H9 (cell line): Measurements from ENCODE around the gene MAD1L1. TPM values are rescaled to one million over a fixed set of nuclear protein-coding genes. Genes with fewer than 3 reads are reported as not detected.

Experiments used
- DNase-seq: peaks from one replicate; pipeline ENCODE4 v3.0.0-alpha.2; 2017
- H2AFZ ChIP-seq: one replicate; pipeline ENCODE4 v1.6.1; 2013; ENCODE audit warnings: mild to moderate bottlenecking, low read length, control low read depth, moderate library complexity
- H2AK5ac ChIP-seq: 2 replicates; pipeline ENCODE4 v1.6.1; 2013; ENCODE audit warnings: low read length, control low read depth, mixed read lengths; ENCODE audit not compliant: insufficient read length
- H2BK120ac ChIP-seq: one replicate; pipeline ENCODE4 v1.6.1; 2013; ENCODE audit warnings: low read depth, mild to moderate bottlenecking, low read length, control low read depth, inconsistent platforms; ENCODE audit not compliant: poor library complexity, severe bottlenecking
- H2BK12ac ChIP-seq: 2 replicates; pipeline ENCODE4 v1.6.1; 2013; ENCODE audit warnings: low read length, control low read depth, mixed read lengths, low read depth; ENCODE audit not compliant: insufficient read length
- H2BK15ac ChIP-seq: 2 replicates; pipeline ENCODE4 v1.6.1; 2013; ENCODE audit warnings: low read depth, low read length, control low read depth
- H2BK20ac ChIP-seq: one replicate; pipeline ENCODE4 v1.6.1; 2013; ENCODE audit warnings: low read depth, mild to moderate bottlenecking, low read length, control low read depth, inconsistent platforms; ENCODE audit not compliant: poor library complexity, severe bottlenecking
- H2BK5ac ChIP-seq: 2 replicates; pipeline ENCODE4 v1.6.1; 2013; ENCODE audit warnings: low read length, control low read depth, mixed read lengths; ENCODE audit not compliant: insufficient read length
- H3K14ac ChIP-seq: 2 replicates; pipeline ENCODE4 v1.6.1; 2013; ENCODE audit warnings: low read length, control low read depth; ENCODE audit not compliant: insufficient read depth
- H3K18ac ChIP-seq: 2 replicates; pipeline ENCODE4 v1.6.1; 2013; ENCODE audit warnings: low read depth, mild to moderate bottlenecking, mixed read lengths, low read length, control low read depth; ENCODE audit not compliant: insufficient read length
- H3K23ac ChIP-seq: 2 replicates; pipeline ENCODE4 v1.6.1; 2013; ENCODE audit warnings: low read length, control low read depth, mixed read lengths, low read depth; ENCODE audit not compliant: insufficient read length
- H3K23me2 ChIP-seq: 2 replicates; pipeline ENCODE4 v1.6.1; 2013; ENCODE audit warnings: low read depth, mild to moderate bottlenecking, mixed read lengths, low read length, control low read depth; ENCODE audit not compliant: insufficient read length, poor library complexity, severe bottlenecking
- H3K27ac ChIP-seq: 2 replicates; pipeline ENCODE4 v1.5.1; 2013; ENCODE audit warnings: low read length, control low read depth, mixed read lengths, low read depth; ENCODE audit not compliant: insufficient read length
- H3K27me3 ChIP-seq: 2 replicates; pipeline ENCODE4 v1.6.1; 2013; ENCODE audit warnings: low read length, control low read depth, inconsistent platforms; ENCODE audit not compliant: insufficient read depth
- H3K4ac ChIP-seq: 2 replicates; pipeline ENCODE4 v1.6.1; 2013; ENCODE audit warnings: low read depth, mild to moderate bottlenecking, control low read depth, inconsistent platforms, low read length, moderate library complexity
- H3K4me1 ChIP-seq: 2 replicates; pipeline ENCODE4 v1.6.1; 2013; ENCODE audit warnings: low read length, control low read depth, inconsistent platforms; ENCODE audit not compliant: insufficient read depth
- H3K4me2 ChIP-seq: 2 replicates; pipeline ENCODE4 v1.6.1; 2013; ENCODE audit warnings: low read length, control low read depth, mixed read lengths; ENCODE audit not compliant: insufficient read length, insufficient read depth
- H3K56ac ChIP-seq: 2 replicates; pipeline ENCODE4 v1.6.1; 2013; ENCODE audit warnings: low read depth, mild to moderate bottlenecking, mixed read lengths, low read length, control low read depth; ENCODE audit not compliant: insufficient read length
- H3K79me1 ChIP-seq: 2 replicates; pipeline ENCODE4 v1.6.1; 2013; ENCODE audit warnings: low read depth, mild to moderate bottlenecking, moderate library complexity, low read length, control low read depth, inconsistent platforms; ENCODE audit not compliant: insufficient read depth, poor library complexity, severe bottlenecking
- H3K79me2 ChIP-seq: 2 replicates; pipeline ENCODE4 v1.6.1; 2013; ENCODE audit warnings: low read length, control low read depth, inconsistent platforms; ENCODE audit not compliant: insufficient read depth
- H3K9ac ChIP-seq: 2 replicates; pipeline ENCODE4 v1.6.1; 2013; ENCODE audit warnings: low read length, control low read depth, mixed read lengths; ENCODE audit not compliant: insufficient read length; ENCODE audit errors: extremely low read depth
- H3K9me3 ChIP-seq: one replicate; pipeline ENCODE4 v1.6.1; 2013; ENCODE audit warnings: low read depth, low read length, inconsistent platforms; ENCODE audit not compliant: control insufficient read depth
- H3T11ph ChIP-seq: one replicate; pipeline ENCODE4 v1.6.1; 2013; ENCODE audit warnings: mild to moderate bottlenecking, low read length, control low read depth, inconsistent platforms
- H4K20me1 ChIP-seq: one replicate; pipeline ENCODE4 v1.6.1; 2013; ENCODE audit not compliant: control insufficient read depth, insufficient read length, insufficient read depth
- H4K5ac ChIP-seq: 2 replicates; pipeline ENCODE4 v1.6.1; 2013; ENCODE audit warnings: low read depth, mild to moderate bottlenecking, mixed read lengths, low read length, control low read depth; ENCODE audit not compliant: insufficient read length
- H4K8ac ChIP-seq: replicated peaks from 2 replicates; pipeline ENCODE4 v1.6.1; 2013; ENCODE audit warnings: low read length, control low read depth, mixed read lengths, low read depth; ENCODE audit not compliant: insufficient read length
- H4K91ac ChIP-seq: 2 replicates; pipeline ENCODE4 v1.6.1; 2013; ENCODE audit warnings: low read depth, mild to moderate bottlenecking, moderate library complexity, mixed read lengths, low read length, control low read depth; ENCODE audit not compliant: insufficient read length
- H3K27ac Mint-ChIP-seq, 3 experiments: 2 replicates in 2 of 3; 3 replicates in 1 of 3; pipeline ENCODE4 v1.8.0; 2020 to 2021; ENCODE audit warnings: mixed read lengths in 3 of 3, mild to moderate bottlenecking in 1 of 3, moderate library complexity in 1 of 3
- H3K27me3 Mint-ChIP-seq: 2 replicates; pipeline ENCODE4 v1.8.0; 2021; ENCODE audit warnings: low read depth, mild to moderate bottlenecking, moderate library complexity, mixed read lengths
- H3K36me3 Mint-ChIP-seq, 3 experiments: 2 replicates in 2 of 3; 3 replicates in 1 of 3; pipeline ENCODE4 v1.8.0; 2020 to 2021; ENCODE audit warnings: low read depth in 3 of 3, mixed read lengths in 3 of 3; ENCODE audit not compliant: insufficient read depth in 1 of 3
- H3K4me1 Mint-ChIP-seq, 2 experiments: 2 replicates each; pipeline ENCODE4 v1.8.0; 2020; ENCODE audit warnings: mixed read lengths in 2 of 2
- H3K4me3 Mint-ChIP-seq, 2 experiments: 2 replicates in 1 of 2; 3 replicates in 1 of 2; pipeline ENCODE4 v1.8.0; 2020 to 2021; ENCODE audit warnings: mild to moderate bottlenecking in 2 of 2, mixed read lengths in 2 of 2, moderate library complexity in 1 of 2
- H3K9me3 Mint-ChIP-seq, 2 experiments: 2 replicates in 1 of 2; 3 replicates in 1 of 2; pipeline ENCODE4 v1.8.0; 2020; ENCODE audit warnings: mild to moderate bottlenecking in 2 of 2, mixed read lengths in 2 of 2, moderate library complexity in 1 of 2
- CTCF ChIP-seq: fragments of 200-600 bp; sonication (generic); conservative IDR thresholded peaks from 3 replicates; pipeline ENCODE4 v1.8.0; 2021; ENCODE audit warnings: antibody characterized with exemption, mild to moderate bottlenecking
- WGBS: extraction: QIAGEN DNeasy Blood & Tissue Kit; methylation state at CpG from one replicate; pipeline ENCODE4 v1.1.7; 2013; ENCODE audit warnings: missing lambda C conversion rate, low lambda C conversion rate, mixed read lengths; ENCODE audit not compliant: insufficient read length; ENCODE audit errors: extremely low coverage; 5-methylcytosine and 5-hydroxymethylcytosine counted together
- total RNA-seq: library from RNA; stranded (reverse); gene quantifications from 2 replicates; pipeline ENCODE4 v1.2.1, GENCODE V29; 2021

Gene MAD1L1
- total RNA-seq, 1 experiment from 2014 or later: 39.0 TPM

GRCh38 chr7:2211259-2211880, 21.4 kb downstream of the MAD1L1 start:
- Histone ChIP-seq H4K8ac (no peak overlapping the region), H2BK120ac (no peak overlapping the region), H3K14ac (no peak overlapping the region), H2BK5ac (no peak overlapping the region), H2AFZ (no peak overlapping the region), H2BK15ac (no peak overlapping the region), H2BK12ac (no peak overlapping the region), H3K4ac (no peak overlapping the region), H3K4me2 (no peak overlapping the region), H2BK20ac (no peak overlapping the region), H2AK5ac (no peak overlapping the region), H4K5ac (no peak overlapping the region), H3K27me3 (no peaks in the 10 kb centered on the region), H4K20me1 (no peaks in the 10 kb centered on the region), H3K9me3 (no peaks in the 10 kb centered on the region), H3K23ac (no peak overlapping the region), H3K79me2 (no peaks in the 10 kb centered on the region), H4K91ac (no peak overlapping the region), H3K23me2 (no peaks in the 10 kb centered on the region), H3K18ac (no peak overlapping the region), H3K56ac (no peak overlapping the region), H3K4me1 (no peaks in the 10 kb centered on the region), H3K9ac (no peak overlapping the region), H3K79me1 (no peaks in the 10 kb centered on the region), H3T11ph (no peak overlapping the region), H3K27ac (no peak overlapping the region)
- H3K27me3 Mint-ChIP-seq: no peaks in the 10 kb centered on the region
- peak overlapping the region in 1 of 3 experiments; percentile 35; a peak in 1 of 7 replicates for H3K27ac Mint-ChIP-seq
- H3K9me3 Mint-ChIP-seq: peaks cover 1 to 5% of the 10 kb centered on the region in 2 experiments; a peak in 3 of 5 replicates
- no peak for TF ChIP-seq CTCF
- no peak overlapping the region for H3K4me3 Mint-ChIP-seq
- peaks cover 53 to 81% (median 81%) of the 10 kb centered on the region in 3 experiments for H3K36me3 Mint-ChIP-seq
- no CpG with 5 or more reads among the region's 15 CpGs for WGBS
- DNase-seq: no peak
- no peaks in the 10 kb centered on the region for H3K4me1 Mint-ChIP-seq
